HG03095 (cell line): ENCODE data around the gene RAPGEF3.

ENCODE experiments used
- ATAC-seq: cut with Tn5 transposase; IDR thresholded peaks from one replicate; pipeline ENCODE4 v1.9.1; 2021; ENCODE audit warnings: moderate library complexity; ENCODE audit not compliant: unreplicated experiment

RAPGEF3 gene

GRCh38 chr12:47725893-47726292 lies 32.8 kb downstream of the RAPGEF3 start:
- peak; percentile 88 for ATAC-seq

DNA sequence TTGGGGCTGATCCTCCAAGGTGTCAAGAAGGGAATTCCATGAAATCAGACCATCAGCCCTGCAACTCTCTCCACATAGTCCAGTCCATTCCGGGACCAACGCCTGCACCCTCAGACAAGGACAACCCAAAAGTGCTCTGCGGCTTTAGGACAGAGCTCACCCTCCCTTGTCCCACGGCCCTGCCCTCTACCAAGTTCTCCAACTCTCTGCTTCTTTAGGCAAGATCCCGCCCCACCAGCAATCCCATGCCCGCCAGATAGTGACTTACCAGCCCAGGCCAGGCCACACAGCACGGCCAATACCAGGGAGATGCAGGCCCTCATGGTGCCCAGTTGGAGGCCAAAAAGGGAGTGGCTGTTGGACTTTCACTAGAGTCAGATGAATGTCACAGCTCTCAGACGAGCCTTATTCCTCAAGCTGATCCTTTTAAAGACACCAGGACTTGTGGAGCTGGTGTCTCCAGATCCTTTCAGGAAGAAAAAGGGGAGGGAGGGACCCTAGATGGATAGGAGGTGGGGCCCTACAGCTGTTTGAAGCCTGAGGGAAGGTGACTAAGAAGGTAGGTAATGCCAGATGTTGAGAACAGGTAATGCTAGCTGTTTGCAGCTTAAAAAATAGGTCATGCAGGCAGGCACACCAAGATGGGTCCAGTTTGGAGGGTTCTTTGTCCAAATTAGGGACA lies 33.4 kb downstream of the RAPGEF3 start, which contains the start of gene ENDOU:
Gene ENDOU (minus strand): TSS at position 400 of the 682 bp plus-strand sequence. CDS start 77 bp downstream, at position 323.
- ATAC-seq, result no peak

DNA sequence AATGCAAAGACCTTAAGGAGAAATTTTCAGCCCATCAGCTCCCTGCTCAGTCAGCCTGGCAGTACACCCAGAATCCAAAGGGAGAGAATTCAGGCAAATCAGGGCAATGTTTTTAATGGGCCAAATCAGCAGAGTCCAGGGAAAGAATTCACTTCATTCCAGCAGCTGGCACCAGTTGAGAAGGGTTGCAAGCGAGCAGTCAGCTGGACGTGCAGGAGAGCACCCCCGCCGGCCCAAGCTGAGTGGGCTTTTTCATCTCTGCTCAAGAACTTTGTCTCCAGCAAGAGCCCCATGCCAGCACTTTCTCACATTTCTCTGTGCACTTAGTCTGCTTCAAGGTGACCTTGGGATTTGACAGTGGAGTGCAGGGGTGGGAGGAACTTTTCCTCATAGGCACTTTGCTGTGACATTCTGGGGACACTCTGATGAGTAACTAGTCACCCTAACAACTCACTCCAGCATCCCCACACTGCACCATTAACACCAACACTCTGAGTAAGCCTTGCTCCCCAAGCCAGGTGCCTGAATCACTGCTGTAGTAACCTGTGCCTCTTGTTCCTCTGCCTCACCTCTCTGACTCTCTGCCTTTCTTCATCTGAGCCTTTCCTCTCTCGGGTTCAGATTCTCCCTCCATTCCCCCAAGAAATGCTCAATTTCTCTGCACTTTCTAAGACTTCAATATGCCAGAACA lies 35.6 kb downstream of the RAPGEF3 start:
- ATAC-seq, result no peak

DNA sequence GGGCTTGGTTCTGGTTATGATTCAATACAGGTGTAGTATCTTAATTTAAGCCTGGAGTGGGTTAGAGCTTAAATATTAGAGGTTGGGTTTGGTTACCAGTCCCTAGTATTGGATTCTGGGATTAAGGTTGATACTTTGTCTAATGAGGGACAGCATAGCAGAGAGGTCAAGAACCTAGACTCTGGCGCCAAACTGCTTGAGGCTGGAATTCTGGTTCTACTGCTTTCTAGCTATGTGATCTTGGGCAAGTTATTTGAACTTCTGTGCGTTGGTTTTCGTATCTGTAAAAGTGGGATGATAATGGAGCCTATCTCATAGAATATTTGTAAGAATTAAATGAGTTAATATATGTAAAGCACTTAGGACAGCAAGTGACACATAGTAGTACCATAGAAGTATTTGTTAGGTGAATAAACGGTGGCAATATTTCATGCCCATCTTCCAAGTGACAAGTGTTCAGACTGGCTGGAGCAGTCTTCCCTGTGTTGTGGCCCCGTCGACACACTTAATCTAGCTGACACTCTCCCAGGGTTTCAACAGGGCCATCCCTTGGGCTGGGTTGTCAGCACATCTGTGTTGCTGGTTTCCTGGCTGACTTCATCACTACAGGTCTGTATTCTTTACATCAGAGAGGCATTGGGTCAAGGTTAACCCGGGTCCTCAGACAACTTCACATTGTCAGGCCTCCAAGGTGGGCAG lies 36.4 kb downstream of the RAPGEF3 start:
- ATAC-seq, result no peak

DNA sequence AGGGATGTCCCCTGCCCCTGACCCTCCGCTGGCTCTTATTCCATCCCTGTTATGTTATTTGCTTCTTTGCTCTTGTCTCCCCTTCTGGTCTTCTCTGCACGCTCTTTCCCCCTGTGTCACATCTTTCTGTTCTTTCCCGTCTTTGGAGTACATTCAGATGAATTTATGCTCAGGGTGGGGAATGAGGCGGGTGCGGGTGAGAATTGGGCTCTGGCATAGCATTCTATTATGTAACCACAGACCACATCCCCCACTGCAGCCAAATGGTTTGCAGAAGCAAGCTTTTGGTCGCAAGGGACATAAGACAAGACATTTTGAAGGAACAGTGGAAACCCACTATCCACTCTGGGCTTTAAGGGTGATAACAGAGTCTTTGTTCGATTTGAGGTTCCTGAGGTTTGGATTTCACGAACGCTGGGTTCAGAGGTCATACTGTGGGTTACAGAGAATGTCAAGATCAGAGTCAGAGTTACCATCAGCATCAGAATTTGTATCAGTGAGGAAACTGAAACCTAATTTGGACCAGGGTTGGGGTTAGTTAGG lies 37.2 kb downstream of the RAPGEF3 start:
- ATAC-seq, result no peak

- no peak for ATAC-seq
Measured at GRCh38 chr12:47718531-47718930, 40.1 kb downstream of the RAPGEF3 start.

GRCh38 chr12:47717443-47718193 lies 41.1 kb downstream of the RAPGEF3 start:
- peak; percentile 50 for ATAC-seq

DNA sequence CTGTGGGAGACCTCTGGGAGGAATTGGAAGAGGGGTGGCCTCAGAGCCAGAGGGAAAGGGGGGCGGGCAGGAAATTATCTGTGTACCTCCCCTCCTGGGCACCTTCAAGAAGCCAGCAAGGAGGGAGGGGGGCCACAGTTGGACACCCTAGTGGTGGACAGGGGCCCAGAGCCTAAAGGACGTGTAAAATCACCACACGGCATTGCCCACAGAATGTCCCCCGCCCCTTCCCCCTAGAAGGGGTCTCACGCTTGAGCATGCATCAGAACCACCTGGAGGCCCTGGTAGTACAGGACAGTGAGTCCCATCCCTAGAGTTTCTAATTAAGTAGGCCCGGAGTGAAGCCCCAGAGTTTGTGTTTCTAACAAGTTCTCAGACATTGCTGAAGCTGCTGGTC lies 41.6 kb downstream of the RAPGEF3 start:
- no peak for ATAC-seq

DNA sequence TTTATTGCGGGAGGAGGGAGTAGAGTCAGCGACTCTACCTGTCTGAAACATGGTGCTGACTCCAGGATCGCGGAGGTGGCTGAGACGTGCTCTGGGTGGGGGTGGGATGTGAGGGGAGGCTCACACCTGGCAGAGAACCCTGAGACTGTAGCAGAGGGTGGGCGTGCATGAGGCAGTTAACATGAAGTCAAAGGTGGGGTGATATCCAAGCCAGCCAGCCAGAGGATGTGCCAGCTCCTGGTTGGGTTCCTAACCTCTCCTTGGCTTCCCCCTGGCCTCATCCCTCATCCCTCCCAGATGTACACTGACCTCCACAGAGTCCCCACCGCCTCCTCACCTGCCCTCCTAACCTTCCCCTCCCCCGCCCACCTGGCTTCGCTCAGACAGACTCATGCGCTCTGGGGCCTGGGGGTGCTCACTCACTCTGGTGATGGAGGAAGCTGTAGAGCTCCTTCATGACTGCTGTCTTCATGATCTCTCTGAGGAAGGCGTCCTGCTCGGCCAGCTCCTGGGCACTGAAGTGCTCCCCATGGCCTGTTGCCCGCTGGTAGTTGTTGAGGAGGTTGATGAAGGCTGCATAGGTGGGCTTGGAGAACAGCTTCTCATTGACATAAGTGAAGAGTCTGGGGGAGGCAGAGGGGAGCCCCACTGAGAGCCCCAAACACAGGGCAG lies 42.7 kb downstream of the RAPGEF3 start:
- ATAC-seq, result no peak

- no peak for ATAC-seq
Measured at GRCh38 chr12:47715393-47715876, 43.2 kb downstream of the RAPGEF3 start.

- no peak for ATAC-seq
Measured at GRCh38 chr12:47714826-47715386, 43.8 kb downstream of the RAPGEF3 start.

DNA sequence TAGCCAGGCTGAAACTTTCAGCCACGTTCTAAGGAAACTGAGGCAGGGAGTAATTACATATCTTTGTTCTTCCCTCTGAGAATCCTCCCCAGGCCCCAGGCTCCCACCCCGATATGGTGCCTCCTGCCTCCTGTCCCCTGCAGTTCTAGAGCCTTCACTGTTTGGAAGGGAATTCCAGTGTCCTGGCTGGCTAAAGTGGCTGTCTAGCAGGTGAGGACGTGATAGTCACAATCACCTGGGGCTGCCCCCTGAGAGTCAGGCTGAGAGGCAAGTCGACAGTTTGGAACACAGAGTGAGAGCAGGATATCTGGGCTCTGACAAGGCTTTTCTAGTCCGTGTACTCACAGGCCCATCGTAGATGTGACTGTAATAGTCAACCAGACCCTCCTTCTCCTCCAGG lies 46.5 kb downstream of the RAPGEF3 start:
- ATAC-seq, result no peak

DNA sequence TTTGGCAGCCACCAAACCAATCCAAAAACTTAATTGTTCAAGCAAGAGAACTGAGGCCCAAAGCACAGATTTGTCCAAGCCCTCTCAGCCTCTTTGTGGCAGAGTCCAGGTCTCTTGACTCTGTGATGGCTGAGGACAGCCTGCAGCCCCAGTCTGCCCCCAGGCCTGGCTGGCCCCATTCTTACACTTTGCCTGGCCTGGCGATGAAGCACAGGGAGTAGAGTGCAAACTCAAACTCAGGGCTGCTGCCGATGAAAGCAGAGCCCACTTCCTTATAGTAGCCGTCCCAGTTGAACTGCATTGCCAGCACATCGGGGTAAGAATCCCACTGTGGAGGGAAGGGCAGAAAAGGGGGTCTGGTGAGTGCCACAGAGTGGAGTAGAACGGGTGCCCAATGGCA lies 47.2 kb downstream of the RAPGEF3 start:
- no peak for ATAC-seq

DNA sequence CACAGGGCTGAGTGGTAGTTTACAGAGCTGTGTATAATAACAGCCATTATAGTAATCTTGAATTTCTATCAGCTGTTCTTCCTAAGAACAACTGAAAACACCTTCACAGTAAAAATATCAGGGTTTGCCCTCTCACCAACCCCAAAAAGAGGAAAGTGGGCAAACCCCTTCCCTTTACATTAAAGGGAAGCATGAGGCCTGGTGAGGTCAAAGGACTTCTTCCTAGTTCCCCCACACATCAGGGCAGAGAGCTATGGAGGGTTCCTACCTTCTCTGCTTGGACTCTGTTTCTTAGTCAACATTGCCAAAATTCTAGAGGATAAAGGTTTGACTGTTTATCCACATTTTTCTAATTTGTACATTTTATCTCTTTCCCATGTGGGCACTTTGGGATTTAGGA lies 48.4 kb downstream of the RAPGEF3 start:
- ATAC-seq, result no peak

DNA sequence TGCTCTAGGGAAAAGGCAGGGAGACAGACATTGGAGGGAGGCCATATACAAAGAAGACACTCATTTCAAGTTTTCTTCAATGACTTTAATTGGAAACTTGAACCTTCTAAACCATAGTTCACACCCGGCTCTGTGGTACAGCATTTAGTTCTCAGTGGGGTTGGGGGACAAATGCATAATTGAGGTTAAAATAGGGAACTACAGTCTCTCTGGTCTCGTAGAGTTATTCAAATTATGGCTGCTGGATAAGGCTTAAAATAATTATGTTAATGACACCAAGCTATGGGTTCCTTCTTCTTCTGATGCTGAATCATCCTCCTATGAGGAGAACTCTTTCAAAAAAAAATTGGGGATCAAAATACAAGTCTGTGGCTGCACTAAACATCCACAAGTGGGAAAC lies 49.0 kb downstream of the RAPGEF3 start:
- ATAC-seq, result no peak

DNA sequence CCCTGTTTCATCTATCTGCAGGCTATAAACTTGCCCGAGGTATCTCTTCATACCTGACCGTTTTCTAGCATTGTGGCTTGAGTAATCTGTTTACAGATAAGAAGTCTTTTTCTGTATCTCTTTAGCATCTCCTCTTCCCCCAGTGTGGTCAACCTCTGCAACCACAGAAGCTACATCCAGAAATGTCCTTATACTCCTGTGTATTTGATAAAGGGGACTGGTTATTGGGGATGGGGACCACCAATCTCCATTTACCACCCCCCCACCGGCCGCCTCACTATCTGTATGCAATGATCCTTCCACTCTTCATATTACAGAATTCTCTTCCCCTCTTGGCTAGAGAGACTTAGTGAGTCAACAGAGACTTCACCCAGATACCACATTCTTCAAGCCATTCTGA lies 49.4 kb downstream of the RAPGEF3 start:
- no peak for ATAC-seq

GRCh38 chr12:47707905-47708543 lies 50.7 kb downstream of the RAPGEF3 start:
- ATAC-seq, result no peak

DNA sequence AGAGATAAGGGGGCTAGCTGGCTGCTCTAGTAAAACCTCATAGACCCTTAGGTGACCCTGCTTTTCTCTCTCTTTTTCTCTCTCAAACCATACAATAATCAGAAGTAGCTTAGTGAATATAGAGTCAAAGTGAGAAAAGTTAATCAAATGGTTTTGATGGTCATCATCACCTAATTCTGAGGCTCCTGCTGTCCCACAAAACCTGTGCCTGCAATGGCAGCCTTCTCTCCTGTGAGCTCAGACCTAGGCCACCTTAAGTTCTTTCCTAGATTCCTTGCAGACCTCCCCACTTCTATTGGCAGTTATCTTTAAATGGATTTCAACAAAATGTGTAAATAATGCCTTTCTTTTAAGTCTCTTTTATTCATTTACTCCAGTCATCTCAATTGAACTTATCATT lies 51.3 kb downstream of the RAPGEF3 start:
- ATAC-seq, result no peak
